Activated gamma-delta T cell treated with anti-CD3 and anti-CD28 coated beads, Interleukin-2, amount 50 U/mL, for 16 hours (primary cell): ENCODE results near the gene LUC7L2.
"Not testable (repeated sequence)": the region's sequence is repeated elsewhere in the genome, so short reads cannot be mapped to it uniquely, and the experiment has no call there.

Experiments used
- DNase-seq: peaks from one replicate; pipeline ENCODE4 v3.0.0-alpha.2; 2020; ENCODE audit warnings: low read depth

LUC7L2 gene

GRCh38 chr7:139446051-139446890, 86.6 kb downstream of the LUC7L2 start:
- DNase-seq, result no peak

GRCh38 chr7:139450851-139451250, 91.2 kb downstream of the LUC7L2 start:
- DNase-seq, result no peak

- no peak for DNase-seq
Measured at GRCh38 chr7:139451638-139452037, 91.9 kb downstream of the LUC7L2 start.

DNA sequence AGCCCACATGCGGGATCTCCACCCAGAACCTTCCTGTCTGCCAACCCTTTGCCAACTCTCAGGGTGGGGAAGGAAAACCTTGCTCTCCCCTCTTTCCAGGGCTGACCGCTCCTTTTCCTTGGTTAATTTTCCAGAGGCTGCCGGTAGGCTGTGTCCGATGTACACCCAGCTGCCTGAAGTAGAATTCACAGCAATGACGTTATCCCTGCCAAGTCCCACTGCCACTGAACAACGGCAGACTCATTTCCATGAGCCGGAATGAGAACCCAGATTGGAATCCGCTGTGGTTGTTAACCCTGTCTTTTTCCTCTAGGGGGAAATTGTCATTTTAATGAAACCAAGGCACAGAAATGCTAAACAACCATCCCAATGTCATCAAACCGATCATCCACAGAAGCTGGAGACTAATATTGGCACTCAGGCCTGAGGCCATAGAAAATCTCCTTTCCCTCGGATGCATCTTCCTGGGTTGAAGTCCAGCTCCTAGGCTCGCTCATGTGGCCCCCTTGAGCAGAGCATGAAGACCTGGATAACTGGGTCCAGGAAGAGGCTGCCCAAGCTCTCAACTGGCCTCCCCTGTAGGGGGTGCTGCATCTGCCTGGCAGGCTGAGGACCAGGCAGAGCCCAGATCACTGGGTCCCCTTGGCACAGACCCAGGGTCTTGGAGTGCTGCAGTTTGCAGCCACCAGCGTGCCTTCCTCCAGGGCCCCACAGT, 93.4 kb downstream of the LUC7L2 start:
- DNase-seq, result no peak

DNA sequence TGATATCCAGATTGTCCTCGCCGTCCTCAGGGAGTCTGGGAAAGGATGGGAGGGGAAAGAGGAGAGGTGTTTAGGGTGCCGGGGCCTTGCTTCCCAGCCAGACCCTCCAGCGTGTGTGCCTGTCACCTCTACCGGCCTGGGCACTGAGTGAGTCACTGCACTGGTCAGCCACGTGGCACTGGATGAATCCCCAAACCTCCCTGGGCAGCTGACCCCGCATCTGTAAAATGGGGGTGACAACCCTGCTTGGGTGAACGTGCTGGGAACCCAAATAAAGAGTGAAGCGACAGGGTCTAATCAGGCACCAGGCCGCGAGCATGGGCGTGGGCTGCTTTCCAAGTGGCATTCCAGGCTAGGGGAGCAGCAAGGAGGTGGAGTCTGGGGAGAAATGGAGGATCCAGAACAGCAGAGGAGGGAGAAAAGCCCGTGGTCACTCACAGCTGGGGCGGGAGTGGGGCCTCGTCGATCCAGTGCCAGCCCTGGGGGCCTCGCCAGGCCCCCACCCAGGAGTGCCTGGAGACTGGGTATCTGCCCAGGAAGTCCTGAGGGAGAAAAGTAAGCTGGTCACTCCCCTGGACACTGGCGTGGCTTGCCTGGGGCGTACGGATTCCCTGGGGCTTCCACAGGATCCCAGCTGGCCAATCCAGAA, 94.1 kb downstream of the LUC7L2 start:
- DNase-seq, result no peak

- no peak for DNase-seq
Measured at GRCh38 chr7:139455789-139456188, 96.1 kb downstream of the LUC7L2 start.

DNA sequence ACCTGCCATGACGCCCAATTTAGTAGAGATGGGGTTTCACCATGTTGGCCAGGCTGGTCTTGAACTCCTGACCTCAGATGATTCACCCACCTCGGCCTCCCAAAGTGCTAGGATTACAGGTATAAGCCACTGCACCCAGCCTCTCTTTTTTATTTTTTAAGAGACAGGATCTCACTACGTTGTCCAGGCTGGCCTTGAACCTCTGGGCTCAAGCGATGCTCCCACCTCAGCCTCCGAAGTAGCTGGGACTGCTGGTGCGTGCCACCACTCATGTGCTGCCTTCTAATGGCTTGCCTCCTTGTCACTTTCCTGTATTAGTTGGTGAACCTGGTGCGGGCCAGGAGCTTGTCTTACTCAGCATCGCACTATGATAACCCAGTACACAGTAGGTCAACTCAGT, 96.8 kb downstream of the LUC7L2 start:
- DNase-seq, result no peak

- no peak for DNase-seq
Measured at GRCh38 chr7:139457153-139457946, 97.7 kb downstream of the LUC7L2 start.

DNA sequence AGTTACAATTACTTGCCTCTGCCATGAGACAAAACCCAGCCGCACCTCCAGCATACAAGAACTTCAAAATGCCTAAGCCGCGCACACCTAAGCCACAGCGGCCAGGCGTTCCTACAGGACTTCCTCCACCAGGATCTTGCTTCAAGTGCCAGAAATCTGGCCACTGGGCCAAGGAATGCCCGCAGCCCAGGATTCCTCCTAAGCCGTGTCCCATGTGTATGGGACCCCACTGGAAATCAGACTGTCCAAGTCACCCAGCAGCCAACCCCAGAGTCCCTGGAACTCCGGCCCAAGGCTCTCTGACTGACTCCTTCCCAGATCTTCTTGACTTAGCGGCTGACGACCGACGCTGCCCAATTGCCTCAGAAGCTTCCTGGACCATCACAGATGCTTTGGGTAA, 103.7 kb downstream of the LUC7L2 start:
- DNase-seq, result not testable (repeated sequence)

DNA sequence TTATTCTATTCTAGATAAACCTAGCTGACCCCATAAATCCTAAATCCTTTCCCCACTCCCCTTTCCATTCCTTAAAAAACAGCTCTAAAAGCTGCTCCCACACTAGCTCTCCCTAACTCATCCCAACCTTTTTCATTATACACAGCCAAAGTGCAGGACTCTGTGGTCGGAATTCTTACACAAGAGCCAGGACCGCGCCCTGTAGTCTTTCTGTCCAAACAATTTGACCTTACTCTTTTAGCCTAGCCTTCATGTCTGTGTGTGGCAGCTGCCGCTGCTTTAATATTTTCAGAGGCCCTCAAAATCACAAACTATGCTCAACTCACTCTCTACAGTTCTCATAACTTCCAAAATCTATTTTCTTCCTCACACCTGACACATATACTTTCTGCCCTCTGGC, 104.8 kb downstream of the LUC7L2 start:
- not testable (repeated sequence) for DNase-seq

- not testable (repeated sequence) for DNase-seq
Measured at GRCh38 chr7:139465072-139465471, 105.4 kb downstream of the LUC7L2 start.

- DNase-seq, result not testable (repeated sequence)
Measured at GRCh38 chr7:139467729-139468128, 108.0 kb downstream of the LUC7L2 start.

- not testable (repeated sequence) for DNase-seq
Measured at GRCh38 chr7:139468281-139468680, 108.6 kb downstream of the LUC7L2 start.

GRCh38 chr7:139471740-139472353, 112.2 kb downstream of the LUC7L2 start:
- DNase-seq, result no peak
